Stomach smooth muscle (tissue), 2 donors: ENCODE measurements around the gene ADGRG3.

ENCODE experiments used
- H3K27ac ChIP-seq: one replicate; pipeline ENCODE4 v1.7.0; 2013; ENCODE audit warnings: mild to moderate bottlenecking, low read length, inconsistent platforms
- H3K27me3 ChIP-seq, 2 donors: one replicate each; pipeline ENCODE4 v1.7.0; 2013; ENCODE audit warnings: low read length in 2 of 2; ENCODE audit not compliant: insufficient read depth in 2 of 2, control insufficient read depth in 1 of 2
- H3K36me3 ChIP-seq, 2 donors: one replicate each; pipeline ENCODE4 v1.7.0; 2013; ENCODE audit warnings: low read length in 2 of 2; ENCODE audit not compliant: control insufficient read depth in 2 of 2, insufficient read depth in 2 of 2
- H3K4me1 ChIP-seq: one replicate; pipeline ENCODE4 v1.7.0; 2013; ENCODE audit warnings: low read length; ENCODE audit not compliant: control insufficient read depth, insufficient read depth
- H3K4me3 ChIP-seq, 2 donors: one replicate each; pipeline ENCODE4 v1.7.0; 2013; ENCODE audit warnings: low read length in 2 of 2
- H3K9ac ChIP-seq, 2 donors: one replicate each; pipeline ENCODE4 v1.7.0; 2013; ENCODE audit warnings: low read length in 2 of 2, mild to moderate bottlenecking in 1 of 2
- H3K9me3 ChIP-seq, 2 donors: one replicate each; pipeline ENCODE4 v1.7.0; 2013; ENCODE audit warnings: low read length in 2 of 2; ENCODE audit not compliant: control insufficient read depth in 2 of 2
- donor health status: healthy.
- donor health status: Pancreatic carcinoma.

Gene ADGRG3

GRCh38 chr16:57686577-57686976 is 18.5 kb downstream of the ADGRG3 start:
- Histone ChIP-seq H3K4me3 (no peak overlapping the region), H3K9me3 (no peaks in the 10 kb centered on the region), H3K9ac (no peak overlapping the region), H3K27me3 (peaks cover 0 to 18% of the 10 kb centered on the region in 2 donors), H3K36me3 (no peaks in the 10 kb centered on the region), H3K4me1 (no peaks in the 10 kb centered on the region), H3K27ac (no peak overlapping the region)

GRCh38 chr16:57687363-57687929 is 19.3 kb downstream of the ADGRG3 start:
- Histone ChIP-seq H3K27ac (no peak overlapping the region), H3K36me3 (no peaks in the 10 kb centered on the region), H3K27me3 (peaks cover 0 to 18% of the 10 kb centered on the region in 2 donors)

DNA sequence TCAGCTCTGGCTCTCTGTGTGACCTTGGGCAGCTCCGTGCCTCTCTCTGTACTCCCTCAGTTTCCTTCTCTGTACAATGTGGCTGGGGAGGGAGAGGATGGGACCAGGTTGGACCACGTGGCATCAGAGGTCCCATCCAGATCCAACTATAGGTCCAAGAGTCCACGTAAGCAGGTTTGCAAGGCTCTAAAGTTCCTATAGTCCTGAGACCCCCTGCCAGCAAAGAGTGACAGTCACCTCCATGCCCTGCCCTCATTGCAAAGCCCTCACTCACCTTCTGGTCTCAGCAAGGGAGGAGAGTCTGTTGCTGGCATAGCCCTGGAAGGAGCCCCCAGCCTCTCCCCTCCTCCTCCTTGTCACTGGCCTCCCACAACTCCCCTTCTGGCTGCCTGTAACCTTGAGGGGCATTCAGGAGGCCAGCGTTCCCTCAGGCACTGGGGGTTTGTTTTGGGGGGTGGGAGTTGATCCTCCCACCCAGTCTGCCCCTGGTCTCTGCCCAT is 20.4 kb downstream of the ADGRG3 start:
- Histone ChIP-seq H3K4me1 (no peaks in the 10 kb centered on the region), H3K27me3 (peaks cover 0 to 18% of the 10 kb centered on the region in 2 donors), H3K9ac (no peak overlapping the region), H3K9me3 (peaks cover 0 to 6% of the 10 kb centered on the region in 2 donors), H3K4me3 (no peak overlapping the region), H3K36me3 (no peaks in the 10 kb centered on the region), H3K27ac (no peak overlapping the region)

More at GRCh38 chr16:57687363-57687929, 19.3 kb downstream of the ADGRG3 start:
- no peaks in the 10 kb centered on the region for H3K9me3 ChIP-seq
- H3K4me1 ChIP-seq, result no peaks in the 10 kb centered on the region
- H3K9ac ChIP-seq, result no peak overlapping the region
- H3K4me3 ChIP-seq, result no peak overlapping the region

GRCh38 chr16:57688987-57689761 is 21.1 kb downstream of the ADGRG3 start:
- Histone ChIP-seq H3K27me3 (peaks cover 0 to 18% of the 10 kb centered on the region in 2 donors), H3K9me3 (peaks cover 0 to 6% of the 10 kb centered on the region in 2 donors), H3K27ac (no peak overlapping the region), H3K9ac (no peak overlapping the region), H3K36me3 (no peaks in the 10 kb centered on the region), H3K4me3 (no peak overlapping the region), H3K4me1 (no peaks in the 10 kb centered on the region)

- H3K27ac ChIP-seq, result no peak overlapping the region
- no peaks in the 10 kb centered on the region for H3K36me3 ChIP-seq
- H3K4me1 ChIP-seq, result no peaks in the 10 kb centered on the region
- H3K27me3 ChIP-seq, result peaks cover 0 to 16% of the 10 kb centered on the region in 2 donors
- no peak overlapping the region for H3K9ac ChIP-seq
- H3K9me3 ChIP-seq, result peaks cover 0 to 6% of the 10 kb centered on the region in 2 donors
- no peak overlapping the region for H3K4me3 ChIP-seq
These were observed 21.9 kb downstream of the ADGRG3 start for GRCh38 chr16:57689762-57690558.

DNA sequence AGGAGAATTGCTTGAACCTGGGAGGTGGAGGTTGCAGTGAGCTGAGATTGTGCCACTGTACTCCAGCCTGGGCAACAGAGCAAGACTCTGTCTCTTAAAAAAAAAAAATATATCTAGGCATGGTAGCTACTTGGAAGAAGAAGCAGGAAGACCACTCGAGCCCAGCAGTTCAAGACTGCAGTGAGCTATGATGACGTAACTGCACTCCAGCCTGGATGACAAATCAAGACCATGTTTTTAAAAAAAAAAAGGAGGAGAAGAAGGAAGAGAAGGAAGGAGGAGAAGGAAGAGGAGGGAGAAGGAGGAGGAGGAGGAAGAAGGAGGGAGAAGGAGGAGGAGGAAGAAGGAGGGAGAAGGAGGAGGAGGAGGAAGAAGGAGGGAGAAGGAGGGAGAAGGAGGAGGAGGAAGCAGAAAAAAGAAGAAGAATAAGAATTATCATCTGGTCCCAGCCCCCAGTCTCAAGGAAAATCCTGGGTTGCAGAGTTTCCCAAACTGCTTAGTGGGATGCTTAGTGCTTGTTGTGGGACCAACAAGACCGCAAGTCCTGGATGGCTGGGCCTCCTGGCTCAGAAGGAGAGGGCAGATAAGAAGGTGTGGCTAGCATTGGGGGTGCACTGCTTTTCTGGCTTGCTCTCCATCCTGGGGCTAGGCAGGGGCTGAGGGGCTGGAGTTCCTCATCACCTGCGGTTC is 22.8 kb downstream of the ADGRG3 start:
- H3K4me3 ChIP-seq, result no peak overlapping the region
- peaks cover 0 to 6% of the 10 kb centered on the region in 2 donors for H3K9me3 ChIP-seq
- H3K27me3 ChIP-seq, result peaks cover 0 to 15% of the 10 kb centered on the region in 2 donors
- no peak overlapping the region for H3K9ac ChIP-seq
- no peak overlapping the region for H3K27ac ChIP-seq
- H3K36me3 ChIP-seq, result no peaks in the 10 kb centered on the region
- no peaks in the 10 kb centered on the region for H3K4me1 ChIP-seq

- Histone ChIP-seq H3K9me3 (peaks cover 0 to 6% of the 10 kb centered on the region in 2 donors), H3K9ac (no peak overlapping the region), H3K4me3 (no peak overlapping the region), H3K36me3 (no peaks in the 10 kb centered on the region), H3K27ac (no peak overlapping the region), H3K4me1 (no peaks in the 10 kb centered on the region), H3K27me3 (peaks cover 0 to 15% of the 10 kb centered on the region in 2 donors)
These were observed 24.5 kb downstream of the ADGRG3 start for GRCh38 chr16:57692636-57693035.

DNA sequence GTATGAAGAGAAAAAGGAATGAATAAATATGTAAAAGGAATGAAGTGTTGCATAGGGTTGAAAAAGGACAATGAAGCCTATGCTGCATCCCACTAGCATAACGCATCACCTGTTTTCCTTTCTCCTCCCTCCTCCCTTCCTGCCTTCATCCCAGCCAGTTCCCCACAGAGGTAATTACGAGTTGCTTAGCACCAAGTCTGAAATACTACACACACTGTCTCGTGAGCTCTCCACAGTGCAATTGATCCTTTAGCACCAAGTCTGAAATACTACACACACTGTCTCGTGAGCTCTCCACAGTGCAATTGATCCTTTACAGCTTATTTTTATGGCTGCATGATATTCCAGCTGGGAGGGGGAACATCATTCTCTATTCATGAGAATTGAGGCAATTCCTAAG is 25.4 kb downstream of the ADGRG3 start:
- Histone ChIP-seq H3K36me3 (no peaks in the 10 kb centered on the region), H3K27me3 (peaks cover 0 to 12% of the 10 kb centered on the region in 2 donors), H3K4me3 (no peak overlapping the region), H3K27ac (no peak overlapping the region), H3K4me1 (no peaks in the 10 kb centered on the region), H3K9ac (no peak overlapping the region), H3K9me3 (peaks cover 0 to 6% of the 10 kb centered on the region in 2 donors)

- Histone ChIP-seq H3K27ac (no peak overlapping the region), H3K27me3 (peaks cover 0 to 11% of the 10 kb centered on the region in 2 donors), H3K9ac (no peak overlapping the region), H3K4me3 (no peak overlapping the region), H3K36me3 (no peaks in the 10 kb centered on the region), H3K4me1 (no peaks in the 10 kb centered on the region), H3K9me3 (peaks cover 0 to 6% of the 10 kb centered on the region in 2 donors)
These were observed 26.2 kb downstream of the ADGRG3 start for GRCh38 chr16:57694231-57694724.
